Natural killer cell (primary cell): ENCODE data around the gene SYCP2L. TPM values are rescaled to one million over a fixed set of nuclear protein-coding genes. Genes with fewer than 3 reads are reported as not detected.
"Not testable (repeated sequence)": the region's sequence is repeated elsewhere in the genome, so short reads cannot be mapped to it uniquely, and the experiment has no call there.

Source experiments
- ATAC-seq, 3 donors: fragments of 150-1000 bp in 2 of 3; fragments of 200-7000 bp in 1 of 3; cut with Tn5 transposase; 1 replicate in 1 of 3; 2 replicates in 2 of 3; pipeline ENCODE4 v1.10.0; 2021; ENCODE audit warnings: mild to moderate bottlenecking in 2 of 3, moderate library complexity in 2 of 3
- DNase-seq, 2 donors: peaks; one replicate each; pipeline versions ENCODE4 v3.0.0 to v3.0.0-alpha.2; 2013 to 2021; ENCODE audit warnings: mixed read lengths in 1 of 2
- H3K27ac ChIP-seq: one replicate; pipeline ENCODE4 v1.5.1; 2013; ENCODE audit warnings: mild to moderate bottlenecking, low read length
- H3K27me3 ChIP-seq: one replicate; pipeline ENCODE4 v1.6.1; 2013; ENCODE audit warnings: low read length; ENCODE audit not compliant: control insufficient read depth, insufficient read depth
- H3K36me3 ChIP-seq: one replicate; pipeline ENCODE4 v1.6.1; 2013; ENCODE audit warnings: low read length; ENCODE audit not compliant: control insufficient read depth, insufficient read depth
- H3K4me1 ChIP-seq: one replicate; pipeline ENCODE4 v1.6.1; 2013; ENCODE audit warnings: low read length; ENCODE audit not compliant: control insufficient read depth, insufficient read depth
- H3K4me3 ChIP-seq: one replicate; pipeline ENCODE4 v1.5.1; 2013; ENCODE audit warnings: low read length
- H3K9me3 ChIP-seq: one replicate; pipeline ENCODE4 v1.6.1; 2013; ENCODE audit warnings: low read length; ENCODE audit not compliant: control insufficient read depth, insufficient read depth
- H3K27ac Mint-ChIP-seq, 2 donors: one replicate each; pipeline ENCODE4 v1.8.0; 2022; ENCODE audit warnings: mild to moderate bottlenecking in 2 of 2, mixed read lengths in 2 of 2, moderate library complexity in 1 of 2
- H3K27me3 Mint-ChIP-seq, 2 donors: one replicate each; pipeline ENCODE4 v1.8.0; 2022; ENCODE audit warnings: low read depth in 2 of 2, mixed read lengths in 2 of 2
- H3K36me3 Mint-ChIP-seq: one replicate; pipeline ENCODE4 v1.8.0; 2022; ENCODE audit warnings: mixed read lengths
- H3K4me1 Mint-ChIP-seq, 2 donors: one replicate each; pipeline ENCODE4 v1.8.0; 2022; ENCODE audit warnings: mixed read lengths in 2 of 2
- H3K4me3 Mint-ChIP-seq: one replicate; pipeline ENCODE4 v1.8.0; 2022; ENCODE audit warnings: mild to moderate bottlenecking, moderate library complexity, mixed read lengths
- H3K9me3 Mint-ChIP-seq, 2 donors: one replicate each; pipeline ENCODE4 v1.8.0; 2022; ENCODE audit warnings: mixed read lengths in 2 of 2
- WGBS: methylation state at CpG from one replicate; pipeline ENCODE4 v1.1.7; 2013; ENCODE audit warnings: missing lambda C conversion rate; ENCODE audit not compliant: insufficient coverage; 5-methylcytosine and 5-hydroxymethylcytosine counted together
- intact Hi-C: fragments of 100-400 bp; cut with micrococcal nuclease; formaldehyde crosslinking; loops from one replicate; pipeline ENCODE4 v1.14.2; 2022
- total RNA-seq, 4 donors: library from RNA; stranded (reverse); fragments of 120-200 nt in 1 of 4; gene quantifications; one replicate each; pipeline versions ENCODE4 v1.2.3 to v1.2.4, GENCODE V29; 2013 to 2022
- TF ChIP-seq, protein P1 (sequence below): fragments of 200-600 bp; IDR thresholded peaks from one replicate; pipeline ENCODE4 v1.8.0; 2022; ENCODE audit warnings: antibody characterized with exemption

Gene SYCP2L
- total RNA-seq, 3 donors from 2014 or later (not counting 1 experiment from before 2014, with no cell fraction given), result 0.82 to 7.3 TPM; not detected in 1

DNA sequence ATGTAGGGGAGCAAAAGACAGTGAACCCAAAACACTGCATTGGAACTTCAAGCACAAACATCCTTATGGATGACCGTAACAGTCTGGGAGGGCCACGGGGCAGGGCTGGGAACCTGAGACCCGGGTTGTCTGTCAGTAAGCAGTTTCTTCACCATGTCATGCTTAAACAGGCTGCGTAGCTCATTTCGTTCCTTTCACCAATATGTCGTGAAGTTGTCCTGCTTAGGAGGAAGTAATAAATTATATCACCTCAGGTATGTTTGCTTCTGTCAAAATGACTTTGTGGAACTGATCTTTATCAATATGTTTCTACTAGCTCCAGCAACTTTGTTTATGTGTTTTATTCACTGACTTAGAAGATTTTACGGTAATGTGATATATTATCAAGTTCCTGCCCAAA lies 36.1 kb upstream of the SYCP2L start:
- no peak for DNase-seq
- WGBS, result 64% methylated on average over 6 of the region's 7 CpGs

DNA sequence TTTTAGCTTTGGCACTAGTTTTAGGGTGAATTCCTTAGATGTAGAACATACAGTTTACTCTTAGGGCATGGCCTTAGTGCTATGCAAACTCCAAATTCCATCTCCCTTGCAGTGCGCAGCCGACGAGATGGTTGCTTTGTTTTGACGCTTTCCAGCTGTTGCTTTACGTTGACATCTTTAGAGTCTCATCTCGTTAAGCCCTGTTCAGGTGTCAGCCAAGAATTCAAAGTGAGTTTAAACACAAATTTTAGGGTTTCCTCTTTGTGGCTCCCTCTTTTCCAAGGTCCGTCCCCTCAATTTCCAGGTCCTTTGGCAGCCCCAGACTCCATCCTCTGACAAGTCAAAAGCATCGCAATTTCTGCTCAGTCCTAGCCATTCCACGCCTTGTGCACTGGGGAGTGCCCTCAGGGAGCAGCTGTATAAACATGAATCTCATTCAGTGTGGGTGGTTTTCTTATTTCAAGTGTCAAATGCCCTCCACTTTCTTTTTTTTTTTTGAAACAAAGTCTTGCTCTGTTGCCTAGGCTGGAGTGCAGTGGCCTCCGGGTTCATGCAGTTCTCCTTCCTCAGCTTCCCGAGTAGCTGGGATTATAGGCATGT lies 34.4 kb upstream of the SYCP2L start:
- no peaks in the 10 kb centered on the region for H3K27me3 ChIP-seq
- TF ChIP-seq, protein P1, sequence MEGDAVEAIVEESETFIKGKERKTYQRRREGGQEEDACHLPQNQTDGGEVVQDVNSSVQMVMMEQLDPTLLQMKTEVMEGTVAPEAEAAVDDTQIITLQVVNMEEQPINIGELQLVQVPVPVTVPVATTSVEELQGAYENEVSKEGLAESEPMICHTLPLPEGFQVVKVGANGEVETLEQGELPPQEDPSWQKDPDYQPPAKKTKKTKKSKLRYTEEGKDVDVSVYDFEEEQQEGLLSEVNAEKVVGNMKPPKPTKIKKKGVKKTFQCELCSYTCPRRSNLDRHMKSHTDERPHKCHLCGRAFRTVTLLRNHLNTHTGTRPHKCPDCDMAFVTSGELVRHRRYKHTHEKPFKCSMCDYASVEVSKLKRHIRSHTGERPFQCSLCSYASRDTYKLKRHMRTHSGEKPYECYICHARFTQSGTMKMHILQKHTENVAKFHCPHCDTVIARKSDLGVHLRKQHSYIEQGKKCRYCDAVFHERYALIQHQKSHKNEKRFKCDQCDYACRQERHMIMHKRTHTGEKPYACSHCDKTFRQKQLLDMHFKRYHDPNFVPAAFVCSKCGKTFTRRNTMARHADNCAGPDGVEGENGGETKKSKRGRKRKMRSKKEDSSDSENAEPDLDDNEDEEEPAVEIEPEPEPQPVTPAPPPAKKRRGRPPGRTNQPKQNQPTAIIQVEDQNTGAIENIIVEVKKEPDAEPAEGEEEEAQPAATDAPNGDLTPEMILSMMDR, result no peak

More for the DNA sequence above, 36.1 kb upstream of the SYCP2L start:
- no peaks in the 10 kb centered on the region for H3K4me1 ChIP-seq
- no peaks in the 10 kb centered on the region for H3K27me3 ChIP-seq
- H3K4me1 Mint-ChIP-seq, result no peaks in the 10 kb centered on the region
- H3K9me3 Mint-ChIP-seq, result peaks cover 6 to 10% of the 10 kb centered on the region in 2 donors
- H3K4me3 ChIP-seq, result no peak overlapping the region
- intact Hi-C loops, result no loop called here
- H3K4me3 Mint-ChIP-seq, result no peak overlapping the region
- H3K27ac Mint-ChIP-seq, result no peak overlapping the region
- H3K27me3 Mint-ChIP-seq, result peaks cover 8 to 13% of the 10 kb centered on the region in 2 donors
- TF ChIP-seq, protein P1, result no peak
- H3K9me3 ChIP-seq, result peaks cover 7% of the 10 kb centered on the region
- peaks cover 8% of the 10 kb centered on the region for H3K36me3 Mint-ChIP-seq
- no peak overlapping the region for H3K27ac ChIP-seq
- ATAC-seq, result no peak
- no peaks in the 10 kb centered on the region for H3K36me3 ChIP-seq

DNA sequence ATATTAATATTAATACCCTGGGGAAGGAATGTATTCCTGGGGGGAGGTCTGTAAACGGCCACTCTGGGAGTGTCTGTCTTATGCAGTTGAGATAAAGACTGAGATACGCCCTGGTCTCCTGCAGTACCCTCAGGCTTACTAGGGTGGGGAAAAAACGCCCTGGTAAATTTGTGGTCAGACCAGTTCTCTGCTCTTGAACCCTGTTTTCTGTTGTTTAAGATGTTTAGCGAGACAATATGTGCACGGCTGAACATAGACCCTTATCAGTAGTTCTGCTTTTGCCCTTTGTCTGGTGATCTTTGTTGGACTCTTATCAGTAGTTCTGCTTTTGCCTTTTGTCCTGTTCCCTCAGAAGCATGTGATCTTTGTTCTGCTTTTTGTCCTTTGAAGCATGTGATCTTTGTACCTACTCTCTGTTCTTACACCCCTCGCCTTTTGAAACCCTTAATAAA lies 33.0 kb upstream of the SYCP2L start:
- DNase-seq, H3K9me3 Mint-ChIP-seq, H3K9me3 ChIP-seq, H3K4me1 Mint-ChIP-seq, H3K4me3 ChIP-seq, H3K36me3 ChIP-seq, H3K27ac Mint-ChIP-seq, ATAC-seq, H3K4me3 Mint-ChIP-seq, intact Hi-C loops, H3K27me3 ChIP-seq, H3K27ac ChIP-seq, H3K36me3 Mint-ChIP-seq, H3K4me1 ChIP-seq: not testable (repeated sequence)
- peaks cover 8 to 13% of the 10 kb centered on the region in 2 donors for H3K27me3 Mint-ChIP-seq
- 58% methylated on average over 6 of the region's 6 CpGs for WGBS

More for the DNA sequence above, 34.4 kb upstream of the SYCP2L start:
- no peak overlapping the region for H3K4me3 Mint-ChIP-seq
- no peaks in the 10 kb centered on the region for H3K4me1 Mint-ChIP-seq
- H3K27me3 Mint-ChIP-seq, result peaks cover 8 to 13% of the 10 kb centered on the region in 2 donors
- intact Hi-C loops, result no loop called here
- no peaks in the 10 kb centered on the region for H3K4me1 ChIP-seq
- H3K27ac Mint-ChIP-seq, result no peak overlapping the region
- no peak for DNase-seq
- no peak overlapping the region for H3K4me3 ChIP-seq
- H3K36me3 ChIP-seq, result no peaks in the 10 kb centered on the region
- no peak for ATAC-seq
- peaks cover 6 to 10% of the 10 kb centered on the region in 2 donors for H3K9me3 Mint-ChIP-seq
- 96% methylated on average over 11 of the region's 11 CpGs for WGBS
- H3K27ac ChIP-seq, result no peak overlapping the region
- peaks cover 8% of the 10 kb centered on the region for H3K36me3 Mint-ChIP-seq
- peaks cover 7% of the 10 kb centered on the region for H3K9me3 ChIP-seq

DNA sequence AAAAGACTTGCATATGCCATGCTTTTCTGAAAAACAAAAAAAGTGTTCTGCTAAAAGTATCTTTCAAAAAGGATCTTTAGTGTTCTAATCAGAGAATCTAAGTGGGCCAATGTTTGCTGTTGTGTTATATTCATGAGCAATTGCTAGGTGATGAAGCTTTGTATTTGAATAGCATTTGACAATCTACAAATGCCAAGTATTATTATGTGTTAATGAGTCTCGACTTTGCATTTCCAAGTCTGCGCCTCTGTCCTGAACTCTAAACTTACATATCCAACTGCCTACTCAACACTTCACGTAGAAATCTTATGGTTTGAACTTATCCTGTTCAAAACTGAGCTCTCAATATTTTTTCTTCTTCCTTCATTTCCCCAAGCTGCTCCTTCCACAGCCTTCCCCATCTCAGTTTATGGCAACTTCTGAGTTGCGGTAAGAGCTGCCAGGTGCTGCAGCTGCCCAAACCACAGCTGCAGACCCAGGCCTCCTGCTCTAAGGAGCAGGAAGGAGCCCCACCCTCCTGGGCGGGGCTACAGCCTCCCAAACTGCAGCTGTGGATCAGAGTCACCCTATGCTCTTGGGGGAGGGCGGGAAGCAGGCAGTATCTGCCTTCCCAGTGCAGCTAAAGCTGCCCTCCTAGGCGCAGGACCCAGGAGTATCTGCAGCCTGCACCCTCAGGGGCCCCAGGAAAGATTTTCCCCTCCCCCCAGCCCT lies 31.8 kb upstream of the SYCP2L start:
- no peak for DNase-seq

More for the DNA sequence above, 31.8 kb upstream of the SYCP2L start:
- intact Hi-C loops, result no loop called here
- TF ChIP-seq, protein P1, result no peak
- peaks cover 8 to 13% of the 10 kb centered on the region in 2 donors for H3K27me3 Mint-ChIP-seq
- Histone ChIP-seq H3K27me3 (no peaks in the 10 kb centered on the region), H3K27ac (no peak overlapping the region), H3K36me3 (no peaks in the 10 kb centered on the region), H3K4me1 (no peaks in the 10 kb centered on the region), H3K9me3 (peaks cover 7% of the 10 kb centered on the region), H3K4me3 (no peak overlapping the region)
- WGBS, result 74% methylated on average over 6 of the region's 7 CpGs
- H3K4me3 Mint-ChIP-seq, result no peak overlapping the region
- no peak overlapping the region for H3K27ac Mint-ChIP-seq
- no peak for ATAC-seq
- H3K36me3 Mint-ChIP-seq, result peaks cover 8% of the 10 kb centered on the region
- H3K4me1 Mint-ChIP-seq, result no peaks in the 10 kb centered on the region
- peaks cover 6 to 10% of the 10 kb centered on the region in 2 donors for H3K9me3 Mint-ChIP-seq
